ENCODE measurements around the gene CSKMT.
A peak's percentile ranks its signal among the peaks of the same experiment; 100 is the strongest.
"Not testable (repeated sequence)": the region's sequence is repeated elsewhere in the genome, so short reads cannot be mapped to it uniquely, and the experiment has no call there.

The CSKMT gene

DNA sequence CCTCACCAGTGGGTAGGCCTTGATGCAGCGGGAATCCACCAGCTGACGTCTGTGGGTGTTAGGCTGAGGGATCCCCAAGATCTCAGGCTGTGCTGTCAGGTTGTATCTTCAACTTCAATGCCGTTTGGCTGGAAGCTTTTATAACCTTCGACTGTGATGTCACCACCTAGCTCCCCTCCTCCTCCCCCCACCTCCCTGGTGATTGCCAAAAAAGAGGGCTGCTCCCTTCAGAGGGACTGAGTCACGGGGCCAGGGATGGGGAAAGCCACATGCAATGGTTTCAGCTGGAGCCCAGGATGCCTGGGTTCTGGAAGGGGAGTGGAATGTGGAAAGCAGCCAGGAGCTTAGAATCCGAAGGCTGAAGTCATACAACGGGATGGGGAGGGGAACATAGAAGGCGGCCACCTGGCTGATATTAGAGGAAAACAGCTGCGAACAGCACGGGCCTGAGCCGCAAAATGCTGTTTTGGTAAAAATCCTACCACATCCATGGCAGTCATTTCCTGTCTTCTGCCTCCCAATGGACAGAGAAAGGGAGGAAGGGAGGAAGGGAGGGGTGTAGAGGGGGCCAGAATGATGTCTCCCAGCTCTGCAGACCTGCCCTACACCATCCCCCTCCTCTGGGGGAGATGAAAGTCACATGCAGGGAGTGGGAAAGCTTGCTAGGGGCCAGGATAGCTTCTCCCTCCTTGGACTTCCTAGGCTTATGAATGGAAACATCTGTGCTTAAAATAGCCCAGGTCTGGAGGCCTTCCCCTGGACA lies 24.5 kb downstream of the CSKMT start, which contains the start of gene LRRN4CL:
Gene LRRN4CL (minus strand): TSS at position 110 of the 763 bp plus-strand sequence. CDS start 1,022 bp downstream, outside the sequence.
- no peak for DNase-seq

DNA sequence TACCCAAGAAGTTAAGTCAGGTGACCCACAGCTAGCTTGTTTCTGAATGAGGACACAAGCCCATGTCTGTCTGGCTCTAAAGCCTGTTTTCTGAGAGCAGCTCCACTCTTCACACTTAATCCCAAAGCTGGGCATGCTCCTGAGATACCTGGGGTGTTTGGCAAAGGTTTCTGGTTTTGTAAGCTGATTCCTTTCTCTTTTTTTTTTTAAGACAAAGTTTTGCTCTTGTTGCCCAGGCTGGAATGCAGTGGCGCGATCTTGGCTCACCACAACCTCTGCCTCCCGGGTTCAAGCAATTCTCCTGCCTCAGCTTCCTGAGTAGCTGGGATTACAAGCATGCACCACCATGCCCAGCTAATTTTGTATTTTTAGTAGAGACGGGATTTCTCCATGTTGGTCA lies 28.5 kb downstream of the CSKMT start:
- not testable (repeated sequence) for DNase-seq

DNA sequence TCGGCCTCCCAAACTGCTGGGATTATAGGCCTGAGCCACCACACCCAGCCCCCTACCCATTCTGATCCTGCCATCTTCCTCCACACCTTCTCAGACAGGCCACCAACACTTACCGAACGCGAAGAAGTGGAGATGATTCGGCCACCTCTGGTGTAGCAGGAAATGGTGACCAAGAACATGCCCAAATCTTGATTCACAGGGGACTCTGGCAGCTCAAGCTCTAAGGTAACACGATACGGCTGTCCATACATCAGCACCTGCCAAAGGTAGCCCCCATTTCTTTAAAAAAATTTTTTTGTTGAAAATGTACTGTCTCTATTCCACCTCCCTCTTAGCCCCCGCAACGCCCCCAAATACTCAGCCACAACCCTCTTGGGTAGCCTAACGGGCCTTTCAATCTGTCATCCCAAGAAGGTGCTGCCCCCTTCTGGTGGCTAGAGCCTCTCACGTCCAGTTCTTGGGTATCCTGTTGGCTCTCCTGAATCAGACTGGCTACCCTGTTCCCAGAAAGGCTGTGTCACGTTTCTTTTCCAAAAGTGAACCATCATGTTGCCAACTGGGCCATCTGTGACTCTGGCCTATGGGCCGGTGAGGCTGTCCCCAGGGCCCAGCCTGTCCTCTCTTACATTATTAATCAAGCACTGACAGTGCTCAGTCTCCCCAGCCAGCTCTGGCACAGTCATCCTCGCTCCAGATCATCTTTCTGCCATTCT lies 29.5 kb downstream of the CSKMT start:
- peak; percentile 77 for DNase-seq

DNA sequence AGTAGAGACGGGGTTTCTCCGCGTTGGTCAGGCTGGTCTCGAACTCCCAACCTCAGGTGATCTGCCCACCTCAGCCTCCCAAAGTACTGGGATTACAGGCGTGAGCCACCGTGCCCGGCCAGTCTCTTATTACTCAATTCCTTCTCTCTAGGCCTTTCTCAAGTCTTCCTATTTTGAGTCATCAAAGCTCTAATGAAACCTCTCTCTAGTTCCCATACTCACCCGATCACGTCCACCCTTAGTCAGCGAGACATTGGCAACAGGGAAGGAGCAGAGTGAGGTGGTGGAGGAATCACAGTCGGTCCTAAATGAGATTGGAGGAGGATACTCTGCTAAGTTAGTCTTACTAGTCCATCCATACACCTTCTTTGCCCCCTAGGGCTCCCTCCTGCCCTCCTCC lies 37.1 kb downstream of the CSKMT start:
- peak; percentile 63 for DNase-seq

DNA sequence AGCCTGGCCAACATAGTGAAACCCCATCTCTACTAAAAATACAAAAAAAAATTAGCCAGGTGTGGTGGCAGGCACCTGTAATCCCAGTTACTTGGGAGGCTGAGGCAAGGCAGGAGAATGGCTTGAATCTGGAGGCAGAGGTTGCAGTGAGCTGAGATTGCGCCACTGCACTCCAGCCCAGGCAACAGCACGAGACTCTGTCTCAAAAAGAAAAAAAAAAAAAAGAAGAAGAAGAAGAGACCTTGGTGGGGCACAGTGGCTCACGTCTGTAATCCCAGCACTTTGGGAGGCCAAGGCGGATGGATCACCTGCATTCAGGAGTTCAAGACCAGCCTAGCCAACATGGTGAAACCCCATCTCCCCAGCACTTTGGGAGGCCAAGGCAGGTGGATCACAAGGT lies 38.8 kb downstream of the CSKMT start:
- not testable (repeated sequence) for DNase-seq

DNA sequence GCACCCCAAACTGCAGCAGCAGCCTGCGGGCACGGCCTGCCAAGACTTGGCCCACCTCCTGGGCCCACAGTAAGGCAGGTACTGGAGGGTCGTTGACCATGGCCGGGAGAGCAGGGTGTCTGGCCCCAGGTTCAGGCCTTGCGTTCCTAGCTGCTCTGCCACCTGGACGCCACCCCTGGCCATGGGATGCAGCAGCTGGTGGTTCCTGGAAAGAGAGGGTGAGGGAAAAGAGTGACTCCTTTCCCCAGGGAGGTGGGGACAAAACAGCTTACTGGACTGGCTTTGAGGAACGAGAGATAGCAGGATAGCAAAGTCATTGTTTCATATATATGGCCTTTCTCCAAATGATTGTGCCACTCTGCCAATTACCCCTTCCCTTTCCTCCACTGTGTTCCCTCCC lies 40.3 kb downstream of the CSKMT start:
- no peak for DNase-seq

DNA sequence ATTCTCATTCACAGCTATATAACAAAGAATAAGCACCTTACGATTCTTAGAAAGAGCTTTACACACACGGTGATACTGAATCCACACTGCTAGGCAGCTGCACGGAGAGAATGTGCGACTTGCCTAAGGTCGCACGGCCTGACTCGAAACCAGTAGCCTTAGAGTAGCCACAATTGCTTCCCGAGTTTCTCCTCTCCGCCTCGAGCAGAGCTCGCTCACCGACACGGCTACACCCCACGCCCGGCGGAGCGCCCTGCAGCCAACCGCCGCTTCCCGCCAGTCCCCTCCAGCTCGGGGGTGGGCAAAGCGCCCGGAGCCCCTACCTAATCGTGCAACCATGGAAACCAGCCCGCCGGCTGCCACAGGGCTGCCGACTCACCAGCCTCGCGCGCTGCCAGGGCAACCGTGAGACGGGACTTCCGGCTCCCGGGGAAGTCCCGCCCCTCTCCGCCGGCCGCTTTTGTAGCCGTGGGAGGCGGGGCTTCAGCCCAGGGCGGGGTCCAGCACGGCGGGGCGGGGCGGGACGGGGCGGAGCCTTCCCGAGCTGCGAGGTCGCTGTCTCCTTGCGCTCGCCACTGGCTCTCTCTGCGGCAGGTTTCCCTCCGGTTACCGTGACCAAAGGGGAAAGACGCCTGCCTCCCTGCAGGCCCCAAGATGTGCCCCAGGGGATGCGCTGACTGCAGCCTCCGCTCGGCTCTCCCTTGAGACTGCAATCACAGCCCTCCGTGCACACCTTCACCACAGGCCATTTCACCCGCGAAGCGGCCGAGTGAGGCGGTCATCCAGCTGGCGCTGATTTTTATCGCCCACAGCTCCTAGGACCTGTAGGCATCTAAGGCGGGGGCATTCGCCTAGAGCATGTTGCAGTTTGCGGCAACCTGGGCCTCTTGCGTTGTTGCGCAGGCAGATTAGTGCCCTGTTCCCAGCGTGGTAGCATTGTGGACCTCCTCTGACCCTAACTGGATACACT lies 41.1 kb downstream of the CSKMT start:
- DNase-seq, result peak; percentile 95

DNA sequence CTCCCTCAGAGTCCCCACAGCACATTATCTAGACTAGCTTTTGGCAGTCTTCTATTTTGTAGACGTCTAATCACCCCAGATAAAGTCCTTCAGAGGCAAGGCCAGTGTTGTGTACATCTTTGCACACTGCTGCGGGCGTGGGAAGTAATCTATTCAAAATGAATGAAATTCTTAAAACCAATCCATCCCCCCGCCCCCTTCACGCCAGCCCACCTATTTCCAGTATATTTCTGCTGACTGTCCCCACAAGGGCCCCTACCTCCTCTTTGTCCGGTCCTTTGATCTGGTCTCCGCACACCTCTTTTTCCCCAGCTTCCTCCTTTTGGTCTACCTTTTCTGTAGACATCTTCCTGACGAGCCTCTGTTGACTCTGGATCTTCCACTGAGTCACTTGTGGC lies 41.7 kb downstream of the CSKMT start:
- DNase-seq, result no peak

DNA sequence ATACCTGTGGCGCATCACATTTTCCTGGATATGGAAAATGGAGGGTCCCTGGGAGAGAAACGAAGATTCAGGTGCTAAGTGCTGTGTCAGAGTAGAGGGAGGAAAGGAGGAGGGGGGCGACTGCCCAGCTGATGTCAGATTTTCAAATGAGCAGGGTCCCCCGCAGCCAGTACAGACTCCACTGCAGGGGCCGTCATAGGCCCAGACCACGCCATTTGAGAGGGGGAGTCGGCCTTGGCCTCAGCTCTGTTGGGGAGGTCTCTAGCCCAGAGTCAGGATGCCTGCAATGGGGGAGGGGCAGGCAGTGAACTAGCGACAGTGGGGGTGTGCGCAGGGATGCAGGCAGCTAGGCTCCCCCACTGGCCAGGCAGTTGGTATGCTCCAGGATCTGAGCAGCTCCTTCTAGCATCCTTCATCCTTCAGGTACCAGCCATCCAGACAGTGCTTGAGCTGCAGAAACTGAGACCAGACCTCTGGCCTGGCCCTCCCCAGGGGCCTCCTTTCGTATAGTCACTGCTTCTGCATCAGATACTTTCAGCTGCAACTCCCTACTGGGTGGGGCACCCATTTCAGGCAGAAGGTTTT lies 42.3 kb downstream of the CSKMT start, which contains the start of the genes BSCL2 and GNG3:
Gene BSCL2 (minus strand): TSS at position 148 of the 585 bp plus-strand sequence. CDS start 229 bp downstream, outside the sequence.
Gene GNG3 (plus strand): TSS at position 400 of the 585 bp plus-strand sequence. CDS start 620 bp downstream, outside the sequence.
- no peak for DNase-seq

DNA sequence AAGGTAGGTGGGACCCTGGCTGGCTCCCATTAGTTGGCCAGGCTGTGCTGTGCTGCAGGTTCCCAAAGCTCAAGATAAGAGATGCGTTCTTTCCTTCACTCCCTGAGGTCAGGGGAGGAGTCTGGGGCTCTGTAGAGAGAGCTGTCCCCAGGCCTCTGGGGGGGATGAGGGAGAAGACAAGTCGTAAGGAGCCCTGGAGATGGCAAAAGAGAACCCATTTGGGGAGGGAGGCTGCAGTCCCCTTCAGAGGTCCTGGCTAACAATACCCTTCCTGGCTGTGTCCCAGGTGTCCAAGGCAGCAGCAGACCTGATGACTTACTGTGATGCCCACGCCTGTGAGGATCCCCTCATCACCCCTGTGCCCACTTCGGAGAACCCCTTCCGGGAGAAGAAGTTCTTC lies 43.3 kb downstream of the CSKMT start:
- no peak for DNase-seq

DNA sequence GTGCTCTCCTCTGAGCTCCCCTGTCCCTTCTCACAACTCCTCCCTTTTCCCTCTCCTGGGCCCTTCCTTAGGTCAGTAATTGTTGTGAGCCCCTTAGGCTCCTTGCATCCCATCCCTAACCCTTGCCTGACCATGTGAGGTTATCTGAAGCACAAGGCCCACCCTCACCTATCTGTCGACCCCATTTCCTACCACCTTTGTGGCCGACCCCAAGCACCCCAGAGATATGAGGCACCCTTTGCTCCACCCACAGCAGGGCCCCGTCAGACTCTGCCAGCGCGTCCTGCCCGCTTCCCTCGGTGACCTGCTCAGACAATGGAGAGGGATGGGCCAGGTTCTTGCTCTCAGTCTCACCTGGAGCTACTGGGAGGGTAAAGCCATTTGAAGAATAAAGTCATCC lies 43.7 kb downstream of the CSKMT start:
- DNase-seq, result no peak

DNA sequence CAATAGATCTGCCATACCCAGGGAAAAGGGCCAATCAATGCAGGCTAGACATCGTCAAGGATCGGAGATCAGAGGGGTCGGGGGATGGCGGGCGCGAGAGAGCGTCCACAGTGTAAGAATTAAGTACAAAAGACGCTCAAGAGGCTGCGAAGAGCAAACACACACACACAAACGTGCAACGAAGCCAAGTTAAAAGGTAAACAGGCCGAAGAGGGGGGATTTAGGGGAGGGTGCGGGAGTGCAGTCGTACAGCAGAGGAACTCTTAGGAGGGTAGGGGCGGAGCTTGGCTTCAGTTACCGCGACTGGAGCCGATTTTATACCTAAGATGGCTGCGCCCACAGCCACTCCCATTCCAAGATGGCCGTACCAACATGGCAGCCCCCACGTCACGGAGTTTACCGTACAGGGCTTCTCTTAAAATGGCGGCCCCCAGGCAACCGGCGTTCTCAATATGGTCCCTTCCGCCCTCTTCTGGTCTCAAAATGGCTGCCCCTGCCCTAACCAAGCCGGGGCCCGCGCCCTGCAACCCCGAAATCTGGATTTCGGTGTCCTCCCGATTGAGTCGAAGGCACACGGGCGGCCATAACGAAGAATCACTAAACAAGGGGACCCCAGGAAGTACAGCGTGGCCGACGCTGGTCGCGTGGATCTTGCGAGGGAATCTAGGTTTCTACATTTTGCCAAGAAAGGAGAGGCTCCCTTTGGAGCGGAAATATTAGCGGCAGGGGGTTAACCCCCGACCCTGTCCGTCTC lies 44.3 kb downstream of the CSKMT start:
- peak; percentile 98 for DNase-seq

DNA sequence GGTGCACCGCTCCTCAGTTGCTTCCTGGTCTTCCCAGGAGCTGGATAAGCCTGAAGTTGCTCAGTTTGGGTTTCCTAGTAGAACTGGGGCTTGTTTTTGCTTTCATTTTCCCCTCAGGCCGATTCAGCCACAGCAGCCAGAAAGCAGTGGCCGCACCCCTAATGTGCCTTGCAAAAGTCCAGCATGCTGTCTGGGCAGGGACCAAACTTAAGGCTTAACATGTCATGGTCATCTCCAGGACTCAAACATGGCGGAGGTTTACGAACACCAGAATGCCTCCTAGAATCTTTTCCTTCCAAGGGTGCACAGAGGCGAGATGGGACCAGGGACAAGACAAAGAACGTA lies 44.9 kb downstream of the CSKMT start:
- DNase-seq, result no peak

DNA sequence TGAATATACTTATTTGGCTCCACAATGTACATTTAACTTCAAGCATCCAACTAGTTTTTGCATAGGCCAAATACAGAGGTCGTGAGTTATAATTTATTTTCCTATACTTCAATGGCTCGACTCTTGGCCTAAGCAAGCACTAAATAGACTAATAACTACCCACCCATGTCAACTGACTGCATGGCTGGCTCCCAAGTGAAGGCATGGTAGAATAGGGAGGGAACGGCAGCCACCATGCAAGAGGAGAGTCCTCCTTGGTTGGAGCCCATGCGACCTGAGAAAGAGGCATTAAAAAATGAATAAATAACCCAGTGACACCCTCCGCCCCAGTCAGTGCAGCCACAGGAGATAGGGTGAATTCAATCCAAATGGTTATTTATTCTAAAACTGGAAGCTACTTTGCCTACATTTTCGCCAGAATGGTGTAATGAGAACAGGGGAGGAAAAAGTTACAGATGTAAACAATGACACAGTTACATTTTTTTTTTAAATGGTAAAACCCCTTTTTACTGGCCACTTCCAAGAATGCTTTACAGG lies 47.2 kb downstream of the CSKMT start:
- no peak for DNase-seq

DNA sequence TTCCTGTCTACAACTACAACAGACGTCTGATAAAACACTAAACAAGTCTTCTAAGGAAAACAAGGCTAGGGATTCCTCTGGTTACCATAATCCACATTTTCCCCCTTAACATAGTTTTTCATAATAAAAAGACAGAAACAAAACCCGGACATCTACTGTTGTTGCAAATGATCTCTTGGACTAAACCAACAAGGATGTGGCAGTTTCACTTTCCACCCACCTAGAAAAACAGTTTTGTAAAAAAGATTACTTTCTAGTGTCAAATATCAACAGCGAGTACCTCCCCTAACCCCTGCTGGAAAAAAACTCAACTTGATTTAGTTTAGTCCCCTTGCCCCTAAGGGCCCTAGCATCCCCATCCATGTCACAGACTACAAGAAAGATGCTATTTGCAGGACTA lies 47.7 kb downstream of the CSKMT start:
- DNase-seq, result no peak

DNA sequence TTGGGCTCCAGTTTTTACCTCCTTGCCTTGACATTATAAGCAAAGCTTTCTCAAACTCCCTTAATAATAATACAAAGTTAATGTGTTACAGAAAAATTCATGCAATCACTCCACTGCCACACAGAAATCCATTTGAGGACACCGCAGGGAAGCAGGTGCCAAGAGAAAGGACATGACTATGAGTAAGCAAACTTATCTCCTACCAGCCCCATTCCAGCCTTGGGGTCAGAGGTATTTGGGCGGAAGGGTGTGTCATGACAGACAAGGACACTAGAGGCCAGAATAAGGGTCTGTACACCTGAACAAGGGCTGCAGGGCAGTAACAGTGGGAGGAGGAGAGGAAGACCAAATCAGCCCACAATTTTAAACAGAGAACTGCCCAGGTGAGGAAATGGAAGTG lies 48.2 kb downstream of the CSKMT start:
- no peak for DNase-seq

DNA sequence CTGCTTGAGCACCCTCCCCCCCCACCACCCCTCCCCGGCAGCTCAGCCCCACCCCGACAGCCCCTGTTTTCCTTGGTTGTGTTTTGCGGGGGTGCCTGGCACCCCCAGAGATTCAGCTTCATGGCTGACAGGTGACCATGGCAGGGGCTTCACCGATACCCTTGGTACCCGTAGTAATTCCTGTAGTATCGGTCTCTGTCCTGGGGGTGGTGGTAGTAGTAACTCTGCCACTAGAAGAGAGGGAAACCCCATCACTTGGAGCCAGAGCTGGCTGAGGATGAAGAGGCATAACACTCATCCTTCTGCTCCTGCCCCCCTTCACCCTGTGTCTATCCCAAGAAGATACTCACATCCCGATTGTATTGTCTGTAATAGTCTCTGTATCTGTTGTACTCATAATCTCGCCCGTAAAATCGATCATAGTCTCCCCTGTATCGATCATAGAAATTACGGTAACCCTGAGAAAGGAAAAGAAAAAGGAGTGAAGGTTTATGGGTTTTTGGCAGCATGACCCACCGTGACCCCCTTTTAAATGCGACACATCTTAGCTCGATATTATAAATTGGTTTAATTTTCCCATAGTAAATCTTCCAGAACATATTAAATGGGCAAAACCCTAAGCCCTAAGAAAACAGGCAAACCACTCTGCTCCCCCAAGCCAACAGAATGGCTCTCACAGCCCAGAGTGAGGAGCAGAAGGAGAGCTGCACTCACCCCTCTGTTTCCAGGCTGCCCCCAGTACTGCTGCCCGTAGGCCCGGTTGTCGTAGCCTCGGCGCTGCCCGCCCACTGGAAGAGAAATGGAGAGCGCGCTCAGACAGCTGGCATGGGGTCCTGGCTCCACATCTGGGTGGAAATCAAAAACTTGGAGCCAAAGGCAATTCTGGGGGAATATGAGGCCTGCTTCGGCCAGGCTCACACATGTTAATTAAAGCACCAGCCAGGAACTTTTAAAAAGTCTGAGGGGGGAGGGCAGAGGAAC lies 50.3 kb downstream of the CSKMT start:
- DNase-seq, result no peak

DNA sequence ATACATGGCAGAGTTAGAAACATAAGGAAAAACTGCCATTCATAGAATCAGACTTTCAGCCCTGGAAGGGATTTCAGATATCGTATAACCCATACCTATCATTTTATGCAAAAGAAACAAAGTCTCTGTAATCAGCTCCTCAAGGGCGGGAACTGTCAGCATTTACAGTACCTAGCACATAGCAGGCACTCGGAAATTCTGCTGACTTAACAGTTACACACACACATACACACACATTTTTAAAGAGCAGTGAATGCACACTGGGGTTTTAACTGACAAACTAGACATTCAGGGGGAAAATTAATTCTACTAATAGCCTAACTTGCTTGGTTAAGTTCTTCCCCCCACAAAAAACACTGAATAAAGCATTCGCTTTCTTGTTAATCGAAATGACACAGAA lies 51.1 kb downstream of the CSKMT start:
- DNase-seq, result no peak

DNA sequence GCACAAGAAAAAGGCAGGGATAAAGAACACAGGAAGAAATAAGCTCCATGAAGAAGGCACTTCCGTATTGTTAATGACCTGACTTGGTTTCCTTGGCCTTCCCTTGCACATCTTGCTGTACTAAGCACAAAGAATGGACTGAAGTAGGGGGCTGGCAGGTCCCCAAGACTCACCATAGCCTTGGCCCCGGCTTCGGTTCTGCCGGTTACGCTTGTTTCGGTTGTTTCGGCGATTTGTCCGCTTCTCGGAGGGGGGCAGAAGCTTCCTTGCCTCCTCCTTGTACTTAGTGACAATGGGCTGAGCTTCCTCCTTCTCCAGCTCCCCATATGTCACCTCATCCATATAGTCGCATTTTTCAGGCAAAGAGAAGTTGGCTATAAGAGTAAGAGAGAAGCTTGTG lies 51.7 kb downstream of the CSKMT start:
- DNase-seq, result no peak

All from activated CD4-positive, alpha-beta T cell treated with anti-CD3 and anti-CD28 coated beads, Interleukin-2, amount 50 U/mL, for 16 hours (primary cell).